ENCODE data around the gene SRPK3. TPM values are rescaled to one million over a fixed set of nuclear protein-coding genes. Genes with fewer than 3 reads are reported as not detected.

The SRPK3 gene
- total RNA-seq, 1 donor, result 0.54 TPM

Other genes starting within 250 kb of the SRPK3 start
- 2.5 and 14.5 TPM in 2 replicates for gene CCNQ, start 181.9 kb upstream of the SRPK3 start, total RNA-seq (ENCODE audit: low replicate concordance)
- not detected in 2 replicates for gene DUSP9, start 133.8 kb upstream of the SRPK3 start, total RNA-seq (ENCODE audit: low replicate concordance)
- gene PNCK, start 107.2 kb upstream of the SRPK3 start, total RNA-seq (ENCODE audit: low replicate concordance), result 0.33 TPM in 1 of 2 replicates, not detected in the other
- 5.6 and 8.8 TPM in 2 replicates for gene SLC6A8, start 93.1 kb upstream of the SRPK3 start, total RNA-seq (ENCODE audit: low replicate concordance)
- 75.4 and 111 TPM in 2 replicates for gene BCAP31, start 56.7 kb upstream of the SRPK3 start, total RNA-seq (ENCODE audit: low replicate concordance)
- gene ABCD1, start 56.2 kb upstream of the SRPK3 start, total RNA-seq (ENCODE audit: low replicate concordance), result 9.3 and 15.5 TPM in 2 replicates
- gene PLXNB3, start 16.8 kb upstream of the SRPK3 start, total RNA-seq (ENCODE audit: low replicate concordance), result 3.1 and 6.1 TPM in 2 replicates
- gene IDH3G, start 13.3 kb downstream of the SRPK3 start, total RNA-seq (ENCODE audit: low replicate concordance), result 7.2 and 46.0 TPM in 2 replicates
- gene SSR4, start 13.6 kb downstream of the SRPK3 start, total RNA-seq (ENCODE audit: low replicate concordance), result 34.2 and 186 TPM in 2 replicates
- 0.09 and 1.1 TPM in 2 replicates for gene PDZD4, start 49.5 kb downstream of the SRPK3 start, total RNA-seq (ENCODE audit: low replicate concordance)
- 0.36 and 1.6 TPM in 2 replicates for gene L1CAM, start 105.1 kb downstream of the SRPK3 start, total RNA-seq (ENCODE audit: low replicate concordance)
- not detected in 2 replicates for gene AVPR2, start 123.6 kb downstream of the SRPK3 start, total RNA-seq (ENCODE audit: low replicate concordance)
- gene ARHGAP4, start 145.2 kb downstream of the SRPK3 start, total RNA-seq (ENCODE audit: low replicate concordance), result 0.27 and 6.0 TPM in 2 replicates
- 25.8 and 84.7 TPM in 2 replicates for gene NAA10, start 154.0 kb downstream of the SRPK3 start, total RNA-seq (ENCODE audit: low replicate concordance)
- gene RENBP, start 163.6 kb downstream of the SRPK3 start, total RNA-seq (ENCODE audit: low replicate concordance), result 0.45 and 5.6 TPM in 2 replicates
- gene HCFC1, start 190.8 kb downstream of the SRPK3 start, total RNA-seq (ENCODE audit: low replicate concordance), result 16.4 and 34.5 TPM in 2 replicates
- 5.3 and 7.5 TPM in 2 replicates for gene TMEM187, start 191.7 kb downstream of the SRPK3 start, total RNA-seq (ENCODE audit: low replicate concordance)
- 37.1 and 80.5 TPM in 2 replicates for gene IRAK1, start 238.9 kb downstream of the SRPK3 start, total RNA-seq (ENCODE audit: low replicate concordance)